Stimulated activated CD8-positive, alpha-beta memory T cell treated with anti-CD3 and anti-CD28 coated beads, Interleukin-12 subunit alpha, Interleukin-12 subunit beta, amount 100 ng/mL, for 4 hours (primary cell): ENCODE results near the gene KCTD3.
A peak's percentile ranks its signal among the peaks of the same experiment; 100 is the strongest.

ENCODE experiments used
- DNase-seq: peaks from one replicate; pipeline ENCODE4 v3.0.0-alpha.2; 2020; ENCODE audit warnings: low read depth

KCTD3 gene

DNA sequence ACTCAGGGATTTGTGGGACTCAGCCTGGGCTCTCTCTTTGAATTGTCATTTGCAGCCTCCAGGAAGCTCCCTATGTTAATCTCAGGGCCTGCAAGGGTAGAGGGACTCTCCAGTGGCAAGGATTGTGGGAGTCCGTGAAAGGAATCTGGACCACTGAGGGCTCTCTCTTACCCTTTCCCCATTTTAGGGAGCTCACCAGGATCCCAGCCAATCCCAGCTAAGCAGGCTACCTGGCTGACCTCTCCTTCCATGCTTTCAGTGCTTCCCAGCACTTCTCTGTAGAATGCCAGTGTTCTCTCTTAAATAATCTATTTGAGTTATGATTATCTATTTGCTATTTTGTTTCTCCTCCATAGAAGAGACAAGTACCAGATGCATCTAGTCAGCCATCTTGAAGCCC is 9.6 kb upstream of the KCTD3 start:
- no peak for DNase-seq

DNA sequence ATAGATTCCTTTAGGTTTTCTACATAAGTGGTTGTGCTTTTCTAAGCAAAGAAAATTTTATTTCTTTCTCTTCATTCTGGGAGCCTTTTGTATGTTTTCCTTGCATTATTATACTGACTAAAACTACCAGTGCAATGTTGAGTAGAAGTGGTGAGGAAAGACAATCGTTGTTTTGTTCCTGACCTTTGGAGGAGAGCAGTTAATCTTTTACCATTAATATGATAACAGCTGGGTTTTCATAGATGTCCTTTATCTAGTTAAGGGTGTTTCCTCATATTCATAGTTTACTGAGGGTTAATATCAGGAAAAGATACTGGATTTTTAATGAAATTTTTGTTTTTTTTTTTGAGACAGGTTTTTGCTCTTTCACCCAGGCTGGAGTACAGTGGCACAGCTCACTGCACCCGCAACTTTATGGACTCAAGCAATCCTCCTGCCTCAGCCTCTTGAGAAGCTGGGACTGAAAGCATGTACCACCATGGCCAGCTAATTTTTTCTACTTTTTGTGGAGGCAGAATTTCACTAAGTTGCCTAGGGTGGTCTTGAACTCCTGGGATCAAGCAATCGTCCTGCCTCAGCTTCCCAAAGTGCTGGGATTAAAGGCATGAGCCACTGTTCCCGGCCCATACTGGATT is 9.0 kb upstream of the KCTD3 start:
- DNase-seq, result no peak

DNA sequence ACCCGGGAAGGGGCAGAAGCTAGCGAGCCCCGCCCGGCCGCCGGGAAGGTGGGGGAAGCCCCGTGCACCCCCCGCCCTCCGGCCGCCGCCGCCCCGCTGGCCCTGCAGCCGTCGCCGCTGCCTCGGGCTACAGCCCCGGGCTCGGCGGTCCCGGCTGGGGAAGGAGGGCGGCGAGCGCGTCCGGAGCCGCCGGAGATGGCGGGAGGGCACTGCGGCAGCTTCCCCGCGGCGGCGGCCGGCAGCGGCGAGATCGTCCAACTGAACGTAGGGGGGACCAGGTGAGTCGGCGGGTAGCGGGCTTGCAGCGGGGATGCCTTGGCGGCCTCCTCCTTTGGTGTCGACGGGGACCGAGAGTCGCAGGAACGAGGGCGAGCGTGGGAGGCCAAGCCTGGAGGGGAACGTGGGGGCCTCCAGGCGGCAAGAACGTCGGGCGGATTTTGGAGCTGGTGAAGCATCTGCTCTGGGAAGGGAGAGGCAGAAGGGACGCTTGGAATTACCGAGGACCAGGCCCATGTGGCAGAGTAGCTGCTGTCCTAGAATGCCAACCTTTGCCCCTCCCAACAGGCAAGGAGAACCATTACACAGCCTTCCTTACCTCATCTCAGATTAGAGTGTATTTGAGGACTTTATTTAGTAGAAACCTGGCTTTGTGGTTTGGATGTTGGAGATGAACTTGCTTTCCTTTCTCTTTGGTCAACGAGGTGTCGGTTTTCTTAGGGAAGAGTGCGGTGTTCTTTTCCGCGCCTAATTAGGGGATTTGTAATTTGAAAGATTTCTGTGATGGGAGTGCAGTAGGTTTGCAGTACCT is 591 bp downstream of the KCTD3 start:
- DNase-seq, result peak; percentile 1

DNA sequence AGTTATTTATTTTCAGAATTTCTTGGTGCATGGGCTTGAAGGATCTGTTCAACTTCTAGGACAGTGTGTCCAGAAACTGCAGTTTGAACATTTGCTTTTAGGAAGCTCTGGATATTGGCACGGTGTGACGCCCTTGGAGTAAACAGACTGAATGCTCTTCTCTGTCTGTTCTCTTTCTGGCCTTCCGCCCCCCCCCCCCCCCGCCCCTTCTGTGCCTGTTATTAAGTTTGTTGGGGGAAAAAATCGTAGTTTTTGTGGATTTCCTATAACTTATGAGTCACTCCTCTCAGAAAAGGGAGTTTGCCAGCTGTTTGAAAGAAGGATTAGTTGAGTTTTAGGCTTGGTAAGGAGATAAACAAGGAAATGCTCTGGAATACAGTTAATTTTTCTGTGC is 1.2 kb downstream of the KCTD3 start:
- DNase-seq, result no peak

DNA sequence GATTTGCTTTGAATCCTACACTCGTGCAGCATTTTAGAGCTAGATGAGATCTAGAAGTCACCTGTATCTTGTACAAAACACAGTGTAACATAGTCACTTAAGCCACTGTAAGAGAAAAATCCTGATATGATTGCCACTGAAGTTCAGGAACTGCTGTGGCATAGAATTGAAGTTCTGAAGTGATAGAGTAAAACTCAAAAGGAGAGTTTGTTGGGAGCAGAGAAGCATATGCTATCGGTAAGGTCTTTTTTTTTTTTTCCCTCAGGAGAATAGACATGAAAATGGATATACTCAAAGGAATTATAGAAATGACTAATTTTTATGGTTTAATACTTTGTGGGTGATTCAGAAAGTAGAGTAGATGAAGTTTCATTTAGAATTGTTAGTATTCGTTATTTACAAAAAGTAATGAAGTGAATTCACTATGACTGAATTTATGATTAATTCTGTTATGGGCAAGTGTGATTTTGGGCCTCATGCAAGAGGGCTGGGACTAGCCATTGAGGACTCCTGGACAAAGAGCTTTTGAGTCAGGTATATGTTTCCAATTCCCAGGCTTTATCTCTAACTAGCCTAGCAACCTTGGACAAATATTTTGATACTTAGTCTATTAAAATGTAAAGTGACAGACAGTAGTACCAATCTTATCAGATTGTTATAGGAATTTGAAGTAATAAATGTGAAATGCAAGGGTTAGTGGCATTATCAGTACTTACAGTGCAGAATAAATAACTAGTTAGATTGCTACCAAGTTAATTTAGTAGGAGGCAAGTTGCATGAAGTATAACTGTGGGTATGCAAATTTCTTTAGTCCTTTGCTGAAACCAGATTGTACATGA is 3.1 kb downstream of the KCTD3 start:
- DNase-seq, result no peak

DNA sequence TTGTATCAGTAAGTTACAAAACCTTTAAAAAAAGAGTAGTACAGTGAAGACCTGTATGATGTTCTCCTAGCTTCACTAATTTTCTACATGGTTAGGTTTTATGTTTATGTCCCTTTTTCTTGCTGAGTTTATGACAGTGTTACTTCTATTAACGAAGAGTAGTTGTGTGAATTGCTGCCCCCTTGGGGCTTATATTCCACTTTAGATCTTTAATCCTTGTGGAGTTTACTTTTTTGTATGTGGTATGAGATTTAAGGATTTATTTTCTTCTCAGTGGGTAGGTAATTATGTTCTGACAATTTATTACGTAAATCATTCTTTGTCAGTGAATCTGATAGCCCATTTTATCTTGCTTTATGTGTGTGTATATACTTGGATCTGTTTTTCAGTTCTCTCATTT is 14.8 kb downstream of the KCTD3 start:
- no peak for DNase-seq

DNA sequence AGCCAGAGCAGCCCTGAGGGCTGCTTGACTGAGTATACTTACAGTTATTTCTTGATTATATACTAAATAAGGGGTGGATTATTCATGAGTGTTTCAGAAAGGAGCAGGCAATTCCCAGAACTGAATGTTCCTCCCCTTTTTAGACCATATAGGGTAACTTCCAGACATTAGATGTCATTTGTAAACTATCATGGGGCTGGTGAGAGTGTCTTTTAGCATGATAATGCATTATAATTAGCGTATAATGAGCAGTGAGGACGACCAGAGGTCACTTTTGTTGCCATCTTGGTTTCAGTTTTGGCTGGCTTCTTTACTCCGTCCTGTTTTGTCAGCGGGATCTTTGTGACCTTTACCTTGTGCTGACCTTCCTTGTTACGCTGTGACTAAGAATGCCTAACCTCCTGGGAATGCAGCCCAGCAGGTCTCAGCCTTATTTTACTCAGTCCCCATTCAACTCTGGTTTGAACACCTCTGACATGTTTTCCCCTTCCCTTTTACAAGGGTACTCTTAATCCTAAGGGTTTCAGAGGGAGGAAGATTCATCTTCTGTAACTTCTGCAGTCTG is 16.2 kb downstream of the KCTD3 start:
- no peak for DNase-seq

DNA sequence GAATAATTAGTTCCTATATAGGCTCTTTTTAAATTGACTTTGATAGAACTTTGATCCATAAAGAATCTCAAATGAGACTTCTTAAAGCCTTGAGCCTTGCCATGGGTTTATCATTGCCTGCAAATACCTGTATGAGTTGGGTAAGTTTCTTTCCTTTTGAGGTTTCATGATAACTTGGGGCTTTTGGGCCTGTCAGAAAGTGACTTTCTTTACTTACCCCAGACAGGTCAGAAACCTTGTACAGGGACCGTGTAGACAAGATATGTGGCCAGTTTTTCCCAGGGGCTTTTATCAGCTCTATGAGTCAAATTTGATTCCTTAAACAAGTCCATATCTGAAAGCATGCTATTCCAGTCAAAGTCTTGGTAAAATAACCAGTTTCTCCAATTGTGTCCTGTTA is 17.3 kb downstream of the KCTD3 start:
- no peak for DNase-seq

DNA sequence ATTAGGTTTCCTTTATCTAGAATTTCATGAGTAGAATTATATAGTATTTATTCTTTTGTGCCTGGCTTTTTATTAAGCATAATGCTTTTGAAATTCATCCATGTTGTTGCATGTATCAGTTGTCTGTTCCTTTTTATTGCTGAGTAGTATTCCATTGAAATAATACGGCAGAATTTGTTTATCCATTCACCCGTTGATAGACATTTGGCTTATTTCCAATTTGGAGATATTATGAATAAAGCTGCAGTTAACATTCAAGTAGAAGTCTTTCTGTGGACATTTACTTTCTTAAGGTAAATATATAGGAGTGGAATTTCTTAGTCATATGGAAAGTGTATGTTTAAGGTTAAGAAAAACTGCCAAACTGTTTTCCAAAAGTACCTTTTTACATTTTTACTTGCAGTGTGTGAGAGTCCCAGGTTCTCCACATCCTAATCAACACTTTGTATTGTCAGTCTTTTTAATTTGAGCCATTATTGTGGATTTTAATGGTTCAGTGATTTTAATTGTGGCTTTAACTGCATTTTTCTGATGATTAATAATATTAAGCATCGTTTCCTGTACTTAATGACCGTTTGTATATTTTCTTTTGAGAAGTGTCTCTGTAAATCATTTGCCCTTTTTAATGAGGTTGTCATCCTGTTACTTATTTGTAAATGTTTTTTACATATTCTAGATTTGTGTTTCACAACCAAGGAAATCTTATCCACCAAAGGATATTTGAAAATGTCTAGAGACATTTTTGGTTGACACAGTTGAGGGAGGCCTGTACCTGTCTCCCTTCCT is 22.7 kb downstream of the KCTD3 start:
- DNase-seq, result no peak

DNA sequence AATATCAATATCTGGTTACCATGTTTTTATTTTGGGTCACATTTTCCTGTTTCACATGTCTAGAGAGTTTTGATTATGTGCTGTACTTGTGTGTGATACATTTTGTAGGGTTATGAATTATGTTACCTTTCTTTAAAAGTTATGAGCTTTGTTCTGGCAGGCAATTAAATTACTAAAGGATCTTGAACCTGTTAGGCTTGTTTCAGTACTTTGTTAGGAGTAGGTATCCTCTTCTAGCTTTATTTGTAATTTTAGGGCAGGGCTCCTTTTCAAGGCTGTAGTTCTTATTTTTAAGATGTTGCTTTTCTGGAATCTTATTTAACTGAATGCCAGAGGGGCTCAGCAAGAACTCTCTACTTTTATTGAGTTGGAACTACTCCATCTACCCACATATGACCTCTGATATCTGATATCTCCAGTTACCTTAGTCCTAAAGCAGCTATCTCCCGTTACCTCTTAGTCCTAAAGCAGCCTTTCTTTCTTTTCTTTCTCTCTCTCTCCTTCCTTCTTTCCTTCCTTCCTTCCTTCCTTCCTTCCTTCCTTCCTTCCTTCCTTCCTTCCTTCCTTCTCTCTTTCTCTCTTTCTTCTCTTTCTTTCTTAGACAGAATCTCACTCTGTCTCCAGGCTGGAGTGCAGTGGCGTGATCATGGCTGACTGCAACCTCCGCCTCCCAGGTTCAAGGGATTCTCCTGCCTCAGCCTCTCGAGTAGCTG is 23.8 kb downstream of the KCTD3 start:
- no peak for DNase-seq

DNA sequence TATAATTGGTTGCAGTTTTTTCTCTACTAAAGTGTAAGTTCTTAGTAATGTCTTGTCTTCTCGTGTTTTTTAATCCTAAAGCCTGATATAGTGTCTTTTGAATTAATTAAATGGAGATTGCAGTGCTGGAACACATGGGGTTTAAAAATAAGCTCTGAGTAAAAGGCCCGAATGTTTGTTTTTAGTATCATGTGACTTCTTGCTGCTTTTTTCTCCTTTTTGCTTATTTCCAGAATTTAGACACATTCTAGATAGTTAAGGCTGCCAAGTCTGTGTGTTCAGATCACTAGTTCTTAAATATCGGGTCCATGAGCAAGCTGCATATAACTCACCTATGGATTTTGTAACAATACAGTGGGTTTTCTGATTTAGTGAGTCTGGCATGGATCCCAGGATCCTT is 27.5 kb downstream of the KCTD3 start:
- no peak for DNase-seq

DNA sequence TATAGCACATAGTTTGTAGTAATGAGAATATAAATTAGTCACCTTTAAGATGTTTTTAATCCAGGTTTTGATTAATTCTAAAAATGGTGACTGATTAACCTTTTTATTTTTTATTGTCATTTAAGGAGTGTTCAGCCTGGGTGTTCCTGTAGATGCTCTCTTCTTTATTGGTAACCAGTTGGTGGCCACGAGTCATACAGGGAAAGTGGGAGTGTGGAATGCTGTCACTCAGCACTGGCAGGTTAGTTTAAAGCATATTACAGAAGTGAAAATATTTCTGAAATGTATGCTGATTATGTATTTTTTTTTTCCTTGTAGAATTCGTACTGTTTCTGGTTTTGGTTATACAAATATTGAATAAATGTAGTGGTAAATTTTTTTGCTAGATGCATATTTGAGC is 28.1 kb downstream of the KCTD3 start:
- no peak for DNase-seq

DNA sequence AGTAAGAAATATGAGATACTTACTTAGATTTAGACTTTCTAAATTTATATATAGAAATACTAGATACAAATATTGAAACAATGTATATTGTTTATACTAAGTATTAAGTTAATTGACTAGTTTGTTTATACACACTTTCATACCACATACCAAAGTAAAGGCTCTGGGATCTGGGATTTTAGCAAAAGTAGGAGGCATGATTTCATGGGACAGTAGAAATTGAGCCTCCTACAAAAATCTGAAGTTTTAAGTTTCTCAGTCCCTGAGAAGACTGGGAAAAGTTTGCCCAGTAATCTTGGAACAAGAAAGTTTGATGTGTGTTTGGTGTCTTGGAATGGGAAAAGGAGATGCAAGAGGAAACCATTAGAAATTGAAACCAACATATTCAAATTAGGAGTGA is 30.9 kb downstream of the KCTD3 start:
- no peak for DNase-seq

DNA sequence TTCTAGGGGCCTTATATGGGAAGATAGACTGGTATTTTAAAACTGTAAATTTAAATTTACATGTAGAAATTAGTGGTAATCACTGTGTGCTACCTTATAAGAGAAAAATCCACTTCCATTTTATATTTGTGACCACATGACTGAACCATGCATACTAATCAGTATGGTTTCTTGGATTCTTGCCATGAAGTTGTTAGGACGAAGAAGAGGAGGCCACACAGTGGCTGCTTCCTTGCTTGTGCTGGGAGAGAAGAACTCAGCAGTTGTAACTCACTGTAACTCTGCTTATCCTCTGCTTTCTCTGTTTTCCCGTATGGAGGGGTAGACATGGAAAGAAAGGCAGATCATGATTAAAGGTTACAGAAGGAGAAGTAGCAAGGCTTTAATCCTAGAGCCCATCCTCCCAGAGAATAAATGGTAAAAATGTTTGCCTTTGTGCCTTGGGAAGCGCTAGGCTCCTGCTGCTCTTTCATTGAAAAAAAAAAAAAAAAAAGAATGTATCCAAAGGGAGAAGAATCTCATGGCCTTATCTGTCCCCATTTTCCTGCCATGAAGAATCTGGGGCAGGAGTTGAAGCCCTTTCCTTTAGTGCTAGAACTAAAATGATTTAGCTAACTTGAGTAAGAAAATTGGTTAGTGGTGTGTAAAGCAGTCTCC is 32.4 kb downstream of the KCTD3 start:
- no peak for DNase-seq

DNA sequence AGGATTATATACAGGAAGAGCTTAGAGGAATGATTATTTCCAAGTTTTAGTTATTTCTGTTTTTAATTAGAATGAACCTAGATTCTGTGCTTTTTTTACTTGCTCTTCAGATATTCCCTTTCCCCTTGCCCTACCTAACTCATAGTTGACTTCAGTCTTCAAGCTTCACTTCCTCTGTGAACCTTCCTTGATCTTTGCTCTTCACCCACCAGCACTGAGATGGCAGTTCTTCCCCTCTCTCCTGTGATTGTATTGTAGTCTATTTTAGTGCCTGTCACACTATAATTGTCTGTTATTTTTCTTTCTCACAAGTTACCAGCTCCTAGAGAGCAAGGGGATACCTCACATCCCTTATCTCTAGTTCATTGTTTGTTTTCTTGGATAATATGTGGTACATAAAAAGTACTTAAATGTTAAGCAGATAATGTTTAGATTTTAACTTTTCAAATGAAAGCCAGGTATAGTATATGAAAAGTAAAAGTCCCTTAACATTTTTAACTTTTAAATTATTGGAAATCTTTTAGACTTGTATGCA is 33.2 kb downstream of the KCTD3 start:
- DNase-seq, result no peak

DNA sequence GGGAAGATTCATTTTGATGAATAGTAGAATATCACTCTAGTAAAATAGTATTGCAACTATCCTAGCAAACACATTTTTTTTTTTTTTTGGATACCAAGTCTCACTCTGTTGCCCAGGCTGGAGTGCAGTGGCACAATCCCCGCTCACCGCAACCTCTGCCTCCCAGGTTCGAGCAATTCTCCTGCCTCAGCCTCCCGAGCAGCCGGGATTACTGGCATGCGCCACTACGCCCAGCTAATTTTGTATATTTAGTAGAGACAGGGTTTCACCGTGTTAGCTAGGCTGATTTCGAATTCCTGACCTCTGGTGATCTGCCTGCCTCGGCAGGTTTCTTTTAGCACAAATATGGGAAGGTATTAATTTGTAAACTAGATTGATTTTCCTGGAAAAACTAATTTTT is 33.8 kb downstream of the KCTD3 start:
- DNase-seq, result no peak

DNA sequence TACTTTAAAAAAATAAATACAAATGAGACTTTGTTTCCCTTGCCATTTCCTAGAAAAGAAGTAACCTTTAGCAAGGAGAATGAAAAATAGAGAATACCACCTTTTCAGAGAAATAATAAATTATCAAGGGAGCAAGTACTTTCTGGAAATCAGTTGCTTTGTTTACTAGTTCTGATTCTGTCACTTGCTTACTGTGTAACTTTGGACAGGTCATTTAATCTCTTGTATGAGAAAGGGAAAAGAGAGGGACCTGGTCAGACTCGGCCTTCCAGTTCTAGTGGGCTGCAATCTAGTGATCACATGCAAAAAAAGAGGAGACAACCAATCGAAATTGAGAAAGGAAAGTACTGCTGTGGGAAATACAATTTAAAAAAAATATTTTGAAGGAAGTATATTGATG is 34.2 kb downstream of the KCTD3 start:
- no peak for DNase-seq

DNA sequence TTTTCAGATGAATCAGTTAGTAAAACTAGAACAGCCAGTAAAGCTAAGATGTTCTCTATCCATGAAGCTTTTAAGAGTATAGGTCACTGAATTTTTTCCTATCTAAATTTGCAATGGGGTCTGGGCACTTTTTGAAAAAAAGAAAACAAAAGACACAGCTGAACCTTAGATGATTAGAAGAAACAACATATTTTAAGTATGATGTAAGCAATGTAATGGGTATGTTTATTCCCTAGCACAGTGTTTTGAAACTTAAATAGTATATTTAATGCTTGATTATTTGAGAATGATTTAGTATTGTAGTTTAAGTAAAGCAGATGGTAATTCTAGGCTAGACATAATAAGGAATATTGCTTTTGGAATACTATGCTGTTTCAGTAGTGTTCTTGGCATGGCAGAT is 36.2 kb downstream of the KCTD3 start:
- no peak for DNase-seq

DNA sequence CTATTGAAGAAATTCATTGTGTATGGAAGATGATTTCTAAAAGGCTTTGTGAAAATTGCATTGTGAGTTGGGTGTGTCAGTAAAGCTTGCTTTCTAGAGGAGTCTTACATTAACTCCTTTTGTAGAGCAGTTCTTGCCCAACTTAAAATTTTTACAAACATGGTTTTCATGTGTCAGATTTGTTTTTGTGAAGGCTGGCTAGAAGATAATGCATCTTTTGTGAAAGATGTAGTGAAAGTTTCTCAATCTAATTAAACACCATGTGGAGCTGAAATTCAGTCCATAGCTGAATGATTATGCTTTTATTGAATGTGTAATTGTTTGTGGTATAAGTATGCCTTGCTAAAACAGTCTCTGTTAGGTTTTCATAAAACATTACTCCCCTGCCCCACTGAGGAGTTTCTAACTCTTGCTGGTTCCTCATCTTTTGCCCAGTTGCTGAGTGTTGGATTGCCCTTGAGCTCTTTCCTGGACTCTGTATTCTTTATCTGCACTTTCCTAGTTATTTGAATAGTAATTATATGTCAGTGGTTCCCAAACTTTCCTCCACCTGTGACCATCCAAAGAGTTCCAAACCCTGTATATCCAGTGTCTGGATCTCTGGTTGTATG is 38.0 kb downstream of the KCTD3 start:
- DNase-seq, result no peak

DNA sequence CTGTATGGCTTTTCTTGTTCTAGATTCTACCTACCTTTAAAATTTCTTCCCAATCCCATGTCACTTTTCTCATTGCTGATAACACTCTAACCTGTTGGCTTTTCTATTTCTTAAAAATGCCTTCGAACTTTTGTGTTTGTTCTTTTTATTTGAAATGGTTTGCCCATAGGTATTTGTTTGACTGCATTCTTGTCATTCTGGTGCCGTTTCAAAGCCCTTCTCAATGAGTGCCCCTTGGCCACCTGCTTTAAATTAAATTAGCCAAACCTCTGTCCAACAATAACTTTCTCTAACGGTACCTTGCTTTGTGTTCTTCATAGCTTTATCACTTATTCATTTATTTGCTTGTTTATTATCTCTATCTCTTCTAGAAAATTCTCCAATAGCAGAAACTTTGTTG is 38.9 kb downstream of the KCTD3 start:
- DNase-seq, result no peak
